ENCODE measurements around the gene POLRMT.
"Not testable (repeated sequence)": the region's sequence is repeated elsewhere in the genome, so short reads cannot be mapped to it uniquely, and the experiment has no call there.

POLRMT gene

DNA sequence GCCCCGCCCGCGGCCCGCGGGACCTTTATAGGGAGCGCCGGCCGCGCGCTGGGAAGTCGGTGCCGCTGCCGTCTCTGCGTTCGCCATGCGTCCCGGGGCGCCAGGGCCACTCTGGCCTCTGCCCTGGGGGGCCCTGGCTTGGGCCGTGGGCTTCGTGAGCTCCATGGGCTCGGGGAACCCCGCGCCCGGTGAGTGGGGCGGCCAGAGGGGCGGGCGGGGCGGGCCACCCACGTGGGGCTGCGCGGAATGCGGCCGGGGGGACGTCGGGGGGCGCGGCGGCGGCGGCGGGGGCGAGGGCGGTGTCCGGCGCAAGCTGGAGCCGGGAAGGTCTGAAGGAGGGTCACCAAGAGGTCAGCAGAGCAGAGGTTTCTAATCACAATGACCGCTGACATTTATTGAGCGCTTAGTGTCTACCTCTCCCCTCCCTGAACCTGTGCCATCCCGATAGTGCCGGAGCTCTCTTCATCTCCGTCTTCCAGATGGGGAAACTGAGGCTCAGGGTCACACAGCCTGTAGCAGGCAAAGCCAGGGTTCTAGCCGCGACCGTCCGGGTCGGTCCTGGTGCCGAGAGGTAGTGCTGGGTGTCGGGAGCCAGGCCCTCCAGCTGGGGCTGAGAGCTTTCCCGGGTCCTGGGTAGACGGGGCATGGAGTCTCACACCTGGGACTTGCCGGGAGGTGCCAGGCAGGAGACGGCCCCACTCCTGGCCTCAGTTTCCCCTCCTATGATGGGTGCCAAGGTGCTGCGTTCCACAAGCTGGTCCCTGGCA is 43.2 kb upstream of the POLRMT start, which contains the start of gene FSTL3:
Gene FSTL3, plus strand, starts transcription at position 54 of the 767 bp plus-strand sequence. Its CDS starts 32 bp downstream, at position 86.
- Histone ChIP-seq H3K4me3 (ENCODE audit: low read length) (peak within 1 kb of the TSS; percentile 12; the same call in 1 of the 2 replicates), H3K27me3 (ENCODE audit: control insufficient read depth, insufficient read depth, low read length) (peaks cover 7% of the 10 kb centered on the region), H3K4me1 (ENCODE audit: control insufficient read depth, insufficient read depth, low read length) (peaks cover 4% of the 10 kb centered on the region), H3K36me3 (ENCODE audit: control insufficient read depth, insufficient read depth, low read length) (no peaks in the 10 kb centered on the region; the same call in 1 of the 2 replicates), H3K27ac (ENCODE audit: low read length) (no peak within 1 kb of the TSS), H3K9me3 (ENCODE audit: control insufficient read depth, insufficient read depth, low read length) (no peaks in the 10 kb centered on the region)
- DNase-seq (ENCODE audit: low read depth, low spot score) = no peak
- no CpG with 5 or more reads among the region's 63 CpGs for WGBS (ENCODE audit: insufficient coverage, insufficient read length)

DNA sequence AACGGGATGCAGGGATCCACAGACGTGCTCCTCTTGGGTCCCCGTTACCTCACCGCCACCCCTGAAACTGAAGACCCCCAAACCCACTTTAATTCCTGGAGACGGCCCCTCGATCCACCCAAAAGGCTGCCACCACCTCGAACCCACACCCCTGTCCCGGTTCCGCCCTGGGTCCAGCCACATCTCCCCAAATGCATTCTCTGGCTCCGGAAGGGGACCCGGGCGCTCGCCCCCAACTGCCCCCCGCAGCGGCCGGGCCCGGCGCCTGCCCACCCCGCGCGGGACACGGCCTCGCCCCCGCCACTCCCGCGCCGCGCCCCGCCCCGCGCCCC is 42.6 kb upstream of the POLRMT start:
- WGBS (ENCODE audit: insufficient coverage, insufficient read length) = no CpG with 5 or more reads among the region's 31 CpGs
- no peaks in the 10 kb centered on the region; the same call in 1 of the 2 replicates for H3K4me1 ChIP-seq (ENCODE audit: control insufficient read depth, insufficient read depth, low read length)
- H3K36me3 ChIP-seq (ENCODE audit: control insufficient read depth, insufficient read depth, low read length) = no peaks in the 10 kb centered on the region; the same call in 1 of the 2 replicates
- H3K27me3 ChIP-seq (ENCODE audit: control insufficient read depth, insufficient read depth, low read length) = peaks cover 7% of the 10 kb centered on the region
- DNase-seq (ENCODE audit: low read depth, low spot score) = no peak
- H3K27ac ChIP-seq (ENCODE audit: low read length) = no peak overlapping the region
- H3K4me3 ChIP-seq (ENCODE audit: low read length) = no peak overlapping the region
- no peaks in the 10 kb centered on the region for H3K9me3 ChIP-seq (ENCODE audit: control insufficient read depth, insufficient read depth, low read length)

DNA sequence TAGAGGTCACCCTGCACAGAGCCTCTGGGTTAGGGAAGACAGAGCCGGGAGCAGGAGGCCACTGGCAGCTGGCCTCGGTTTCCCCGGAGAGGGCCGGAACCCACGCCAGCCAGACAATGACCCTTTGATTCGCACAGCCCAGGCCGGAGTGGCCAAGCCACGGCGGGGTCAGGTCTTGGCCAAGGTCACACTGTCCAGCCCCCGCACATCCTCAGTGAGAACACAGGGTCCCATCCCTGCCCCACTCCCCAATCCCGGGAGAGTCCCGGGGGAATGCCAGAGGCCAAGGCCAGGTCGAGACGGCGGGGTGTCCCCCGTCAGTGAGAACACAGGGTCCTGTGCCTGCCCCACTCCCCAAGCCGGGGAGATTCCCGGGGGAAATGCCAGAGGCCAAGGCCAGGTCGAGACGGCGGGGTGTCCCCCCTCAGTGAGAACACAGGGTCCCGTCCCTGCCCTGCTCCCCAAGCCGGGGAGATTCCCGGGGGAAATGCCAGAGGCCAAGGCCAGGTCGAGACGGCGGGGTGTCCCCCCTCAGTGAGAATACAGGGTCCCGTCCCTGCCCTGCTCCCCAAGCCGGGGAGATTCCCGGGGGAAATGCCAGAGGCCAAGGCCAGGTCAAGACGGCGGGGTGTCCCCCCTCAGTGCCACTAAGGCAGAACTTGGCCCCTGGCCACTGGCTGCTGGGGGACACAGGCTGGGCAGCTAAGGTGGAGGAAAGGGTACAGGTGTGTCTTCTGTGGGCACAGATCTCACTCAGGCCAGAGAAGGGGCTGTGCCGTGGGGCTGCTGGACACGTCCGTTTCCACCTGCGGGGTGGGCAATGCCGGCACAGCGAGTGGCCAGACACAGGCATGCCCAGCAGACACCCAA is 41.2 kb upstream of the POLRMT start:
- Histone ChIP-seq H3K9me3 (ENCODE audit: control insufficient read depth, insufficient read depth, low read length) (no peaks in the 10 kb centered on the region), H3K27ac (ENCODE audit: low read length) (no peak overlapping the region), H3K4me1 (ENCODE audit: control insufficient read depth, insufficient read depth, low read length) (no peaks in the 10 kb centered on the region; the same call in 1 of the 2 replicates), H3K27me3 (ENCODE audit: control insufficient read depth, insufficient read depth, low read length) (peaks cover 7% of the 10 kb centered on the region), H3K36me3 (ENCODE audit: control insufficient read depth, insufficient read depth, low read length) (no peaks in the 10 kb centered on the region; the same call in 1 of the 2 replicates), H3K4me3 (ENCODE audit: low read length) (no peak overlapping the region)
- no peak for DNase-seq (ENCODE audit: low read depth, low spot score)
- no CpG with 5 or more reads among the region's 38 CpGs for WGBS (ENCODE audit: insufficient coverage, insufficient read length)

DNA sequence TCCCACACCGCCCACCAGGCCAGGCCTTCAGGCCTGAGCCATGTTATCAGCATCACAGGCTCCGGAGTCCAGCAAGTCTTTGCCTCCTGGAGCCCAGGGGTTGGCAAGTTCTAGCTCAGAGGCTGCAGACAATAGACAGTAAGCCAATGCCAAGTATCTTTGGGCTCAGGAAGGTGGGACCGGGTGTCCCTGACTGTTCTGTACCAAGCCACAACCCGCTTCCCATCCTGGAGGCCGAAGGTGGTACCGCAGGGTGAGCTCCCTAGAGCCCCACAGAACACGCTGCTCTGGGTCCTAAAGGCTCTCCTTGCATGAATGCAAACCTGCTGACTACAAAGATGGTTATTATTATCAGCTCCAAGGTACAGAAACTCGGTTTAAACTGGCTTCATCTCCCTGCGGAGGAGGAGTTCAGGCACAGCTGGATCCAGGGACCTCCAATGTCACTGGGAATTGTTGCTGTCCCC is 37.3 kb upstream of the POLRMT start:
- no peaks in the 10 kb centered on the region for H3K36me3 ChIP-seq (ENCODE audit: control insufficient read depth, insufficient read depth, low read length)
- no peak overlapping the region for H3K4me3 ChIP-seq (ENCODE audit: low read length)
- no peaks in the 10 kb centered on the region for H3K9me3 ChIP-seq (ENCODE audit: control insufficient read depth, insufficient read depth, low read length)
- no peaks in the 10 kb centered on the region; the same call in 1 of the 2 replicates for H3K27me3 ChIP-seq (ENCODE audit: control insufficient read depth, insufficient read depth, low read length)
- no peak for DNase-seq (ENCODE audit: low read depth, low spot score)
- no peaks in the 10 kb centered on the region for H3K4me1 ChIP-seq (ENCODE audit: control insufficient read depth, insufficient read depth, low read length)
- WGBS (ENCODE audit: insufficient coverage, insufficient read length) = no CpG with 5 or more reads among the region's 9 CpGs
- H3K27ac ChIP-seq (ENCODE audit: low read length) = no peak overlapping the region

DNA sequence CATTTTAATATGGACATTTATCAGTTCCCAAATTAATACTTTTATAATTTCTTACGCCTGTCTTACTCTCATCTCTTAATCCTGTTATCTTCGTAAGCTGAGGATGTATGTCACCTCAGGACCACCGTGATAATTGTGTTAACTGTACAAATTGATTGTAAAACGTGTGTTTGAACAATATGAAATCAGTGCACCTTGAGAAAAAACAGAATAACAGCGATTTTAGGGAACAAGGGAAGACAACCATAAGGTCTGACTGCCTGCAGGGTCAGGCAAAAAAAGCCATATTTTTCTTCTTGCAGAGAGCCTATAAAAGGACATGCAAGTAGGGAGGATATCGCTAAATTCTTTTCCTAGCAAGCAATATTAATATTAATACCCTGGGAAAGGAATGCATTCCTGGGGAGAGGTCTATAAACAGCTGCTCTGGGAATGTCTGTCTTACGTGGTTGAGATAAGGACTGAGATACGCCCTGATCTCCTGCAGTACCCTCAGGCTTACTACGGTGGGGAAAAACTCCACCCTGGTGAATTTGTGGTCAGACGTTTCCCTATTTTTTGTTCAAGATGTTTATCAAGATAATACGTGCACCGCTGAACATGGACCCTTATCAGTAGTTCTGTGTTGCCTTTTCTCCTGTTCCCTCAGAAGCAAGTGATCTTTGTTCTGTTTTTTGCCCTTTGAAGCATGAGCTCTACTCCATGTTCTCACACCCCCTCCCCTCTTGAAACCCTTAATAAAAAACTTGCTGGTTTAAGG is 35.5 kb upstream of the POLRMT start:
- no CpG with 5 or more reads among the region's 12 CpGs for WGBS (ENCODE audit: insufficient coverage, insufficient read length)
- H3K4me1 ChIP-seq (ENCODE audit: control insufficient read depth, insufficient read depth, low read length); H3K4me3 ChIP-seq (ENCODE audit: low read length); H3K27me3 ChIP-seq (ENCODE audit: control insufficient read depth, insufficient read depth, low read length); H3K27ac ChIP-seq (ENCODE audit: low read length); DNase-seq (ENCODE audit: low read depth, low spot score); H3K9me3 ChIP-seq (ENCODE audit: control insufficient read depth, insufficient read depth, low read length); H3K36me3 ChIP-seq (ENCODE audit: control insufficient read depth, insufficient read depth, low read length): not testable (repeated sequence)

DNA sequence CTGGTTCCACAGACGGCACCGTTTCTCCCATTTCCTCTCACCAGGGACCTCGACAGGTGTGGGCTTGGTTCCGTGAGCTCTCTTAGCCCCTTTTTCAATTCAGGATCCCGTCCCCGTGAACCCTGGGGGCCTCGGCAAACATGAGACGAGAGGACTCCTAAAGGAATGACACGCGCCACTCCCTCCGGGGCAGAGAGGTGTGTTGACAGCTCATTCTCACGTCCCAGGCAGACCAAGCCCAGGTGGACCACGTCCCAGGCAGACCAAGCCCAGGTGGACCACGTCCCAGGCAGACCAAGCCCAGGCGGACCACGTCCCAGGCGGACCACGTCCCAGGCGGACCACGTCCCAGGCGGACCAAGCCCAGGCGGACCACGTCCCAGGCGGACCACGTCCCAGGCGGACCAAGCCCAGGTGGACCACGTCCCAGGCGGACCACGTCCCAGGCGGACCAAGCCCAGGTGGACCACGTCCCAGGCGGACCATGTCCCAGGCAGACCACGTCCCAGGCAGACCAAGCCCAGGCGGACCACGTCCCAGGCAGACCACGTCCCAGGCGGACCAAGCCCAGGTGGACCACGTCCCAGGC is 33.7 kb upstream of the POLRMT start:
- DNase-seq (ENCODE audit: low read depth, low spot score); H3K4me3 ChIP-seq (ENCODE audit: low read length); H3K36me3 ChIP-seq (ENCODE audit: control insufficient read depth, insufficient read depth, low read length); H3K4me1 ChIP-seq (ENCODE audit: control insufficient read depth, insufficient read depth, low read length); H3K9me3 ChIP-seq (ENCODE audit: control insufficient read depth, insufficient read depth, low read length); H3K27ac ChIP-seq (ENCODE audit: low read length); H3K27me3 ChIP-seq (ENCODE audit: control insufficient read depth, insufficient read depth, low read length): not testable (repeated sequence)
- WGBS (ENCODE audit: insufficient coverage, insufficient read length) = no CpG with 5 or more reads among the region's 38 CpGs

DNA sequence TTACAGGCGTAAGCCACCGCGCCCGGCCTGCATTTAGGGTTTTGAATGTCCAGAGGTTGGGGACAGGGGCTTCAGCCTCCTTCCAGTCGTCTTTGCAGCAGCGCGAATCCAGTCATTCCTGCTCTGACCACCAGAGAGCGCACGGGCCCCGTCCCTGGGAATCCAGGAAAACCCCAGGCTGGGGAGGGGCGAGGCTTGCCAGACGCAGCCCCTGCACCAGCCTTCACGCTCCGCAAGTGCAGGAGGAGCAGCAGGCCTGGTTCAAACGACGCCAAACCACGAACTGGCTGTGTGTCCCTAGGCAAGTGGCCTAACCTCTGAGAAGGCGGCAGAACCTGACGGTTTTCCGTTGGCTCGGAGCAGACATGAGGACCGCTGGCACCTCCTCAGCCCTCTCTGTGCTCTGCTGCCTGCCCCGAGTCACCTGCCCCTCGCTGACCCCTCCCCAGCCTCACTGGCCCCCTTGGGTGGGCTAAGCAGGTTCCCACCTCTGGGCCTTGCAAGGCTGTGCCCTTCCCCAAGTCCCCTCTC is 31.6 kb upstream of the POLRMT start:
- Histone ChIP-seq H3K27me3 (ENCODE audit: control insufficient read depth, insufficient read depth, low read length) (no peaks in the 10 kb centered on the region), H3K4me3 (ENCODE audit: low read length) (no peak overlapping the region), H3K36me3 (ENCODE audit: control insufficient read depth, insufficient read depth, low read length) (no peaks in the 10 kb centered on the region), H3K27ac (ENCODE audit: low read length) (no peak overlapping the region), H3K4me1 (ENCODE audit: control insufficient read depth, insufficient read depth, low read length) (0 out of 2 replicates have a peak, but pooled peaks cover 2% of the 10 kb centered on the region), H3K9me3 (ENCODE audit: control insufficient read depth, insufficient read depth, low read length) (no peaks in the 10 kb centered on the region)
- DNase-seq (ENCODE audit: low read depth, low spot score) = peak; percentile 79
- WGBS (ENCODE audit: insufficient coverage, insufficient read length) = no CpG with 5 or more reads among the region's 24 CpGs

DNA sequence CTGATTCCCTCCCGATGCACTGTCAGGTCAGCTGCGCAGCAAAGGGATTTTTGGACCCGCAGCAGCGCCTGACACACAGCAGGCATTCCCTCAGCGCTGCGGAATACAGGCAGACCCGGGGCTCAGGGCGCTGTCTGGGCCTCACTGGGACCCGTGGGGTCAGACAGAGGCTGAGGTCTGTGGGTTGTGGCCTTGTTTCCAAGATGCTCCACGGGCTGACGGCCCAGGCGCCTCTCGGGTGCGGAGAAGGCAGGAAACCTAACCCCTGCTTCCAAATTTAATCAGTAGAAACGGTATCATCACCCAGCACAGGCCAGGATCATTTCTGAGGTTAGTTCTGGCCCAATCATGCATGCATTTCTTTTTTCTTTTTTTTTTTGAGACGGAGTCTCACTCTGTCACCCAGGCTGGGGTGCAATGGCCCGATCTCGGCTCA is 30.4 kb upstream of the POLRMT start:
- WGBS (ENCODE audit: insufficient coverage, insufficient read length) = no CpG with 5 or more reads among the region's 18 CpGs
- Histone ChIP-seq H3K4me1 (ENCODE audit: control insufficient read depth, insufficient read depth, low read length) (0 out of 2 replicates have a peak, but pooled peaks cover 2% of the 10 kb centered on the region), H3K27ac (ENCODE audit: low read length) (no peak overlapping the region), H3K4me3 (ENCODE audit: low read length) (no peak overlapping the region; the same call in 1 of the 2 replicates), H3K36me3 (ENCODE audit: control insufficient read depth, insufficient read depth, low read length) (no peaks in the 10 kb centered on the region), H3K9me3 (ENCODE audit: control insufficient read depth, insufficient read depth, low read length) (no peaks in the 10 kb centered on the region), H3K27me3 (ENCODE audit: control insufficient read depth, insufficient read depth, low read length) (no peaks in the 10 kb centered on the region)
- no peak for DNase-seq (ENCODE audit: low read depth, low spot score)

DNA sequence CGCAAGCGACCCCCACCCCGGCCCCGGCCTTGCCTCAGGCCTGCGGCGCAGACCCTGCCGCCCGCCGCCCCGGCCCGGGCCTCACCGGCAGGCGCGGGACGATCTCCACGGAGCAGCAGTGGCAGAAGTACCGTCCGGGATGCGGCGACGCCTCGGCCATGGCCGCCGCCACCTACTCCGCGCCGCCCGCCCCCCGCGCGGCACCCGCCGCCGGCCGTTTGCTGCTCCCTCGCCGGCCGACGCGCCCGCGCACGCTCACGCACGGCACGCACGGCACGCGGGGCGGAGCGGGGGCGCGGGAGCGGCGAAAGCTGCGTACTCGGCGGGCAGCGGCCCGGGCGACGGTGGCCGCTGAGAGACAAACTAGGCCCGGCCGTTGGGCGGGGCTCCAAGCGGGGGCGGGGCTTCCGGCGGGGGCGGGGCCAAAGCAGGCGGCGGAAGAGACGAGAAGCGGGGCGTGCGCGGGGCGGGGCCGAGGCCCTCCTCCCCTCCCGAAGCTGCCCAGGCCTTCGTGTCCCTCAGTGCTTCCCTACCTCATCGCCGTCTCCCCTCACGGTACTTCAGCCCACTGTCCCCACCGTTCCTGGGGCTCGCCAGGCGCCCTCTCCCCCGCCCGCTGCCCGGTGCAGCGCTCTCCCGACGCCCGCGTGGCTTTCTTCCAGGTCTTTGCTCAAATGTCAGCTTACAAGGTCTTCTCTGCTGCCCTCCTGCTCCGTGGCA is 29.8 kb upstream of the POLRMT start, which contains the start of gene RNF126:
Gene RNF126, minus strand, starts transcription at position 253 of the 720 bp plus-strand sequence. Its CDS starts 93 bp downstream, at position 160.
- Histone ChIP-seq H3K4me1 (ENCODE audit: control insufficient read depth, insufficient read depth, low read length) (0 out of 2 replicates have a peak, but pooled peaks cover 2% of the 10 kb centered on the region), H3K36me3 (ENCODE audit: control insufficient read depth, insufficient read depth, low read length) (no peaks in the 10 kb centered on the region; the same call in 1 of the 2 replicates), H3K4me3 (ENCODE audit: low read length) (peak within 1 kb of the TSS; percentile 93), H3K9me3 (ENCODE audit: control insufficient read depth, insufficient read depth, low read length) (no peaks in the 10 kb centered on the region), H3K27ac (ENCODE audit: low read length) (no peak within 1 kb of the TSS), H3K27me3 (ENCODE audit: control insufficient read depth, insufficient read depth, low read length) (no peaks in the 10 kb centered on the region)
- no CpG with 5 or more reads among the region's 97 CpGs for WGBS (ENCODE audit: insufficient coverage, insufficient read length)
- peak; percentile 63 for DNase-seq (ENCODE audit: low read depth, low spot score)

All from iPS DF 6.9 (cell line).